CD1c-positive myeloid dendritic cell (primary cell): ENCODE data around the gene AATK.
"Not testable (repeated sequence)": the region's sequence is repeated elsewhere in the genome, so short reads cannot be mapped to it uniquely, and the experiment has no call there.

ENCODE experiments used
- DNase-seq: peaks from one replicate; pipeline ENCODE4 v3.0.0-alpha.2; 2016; ENCODE audit errors: extremely low spot score

Gene AATK

DNA sequence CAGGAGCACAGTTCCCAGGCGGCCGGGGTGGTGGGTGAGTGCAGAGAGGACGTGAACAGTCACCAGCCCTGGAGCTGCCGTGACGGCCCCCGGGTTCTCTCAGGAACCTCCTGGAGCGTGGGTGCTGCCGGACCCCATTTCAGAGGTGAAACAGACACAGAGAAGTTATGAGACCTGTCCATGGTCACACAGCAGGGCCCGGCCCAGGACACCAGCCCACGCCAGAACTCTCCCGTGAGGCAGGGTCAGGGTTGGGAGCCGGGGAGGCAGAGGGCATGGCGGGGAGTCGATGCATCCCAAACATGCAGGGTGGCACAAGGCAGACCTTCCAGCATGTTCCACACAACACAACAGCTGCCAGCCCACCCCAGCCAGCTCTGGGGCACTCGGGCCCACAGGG lies 4.5 kb downstream of the AATK start:
- no peak for DNase-seq

GRCh38 chr17:81160747-81161453 lies 5.1 kb downstream of the AATK start:
- DNase-seq = no peak

DNA sequence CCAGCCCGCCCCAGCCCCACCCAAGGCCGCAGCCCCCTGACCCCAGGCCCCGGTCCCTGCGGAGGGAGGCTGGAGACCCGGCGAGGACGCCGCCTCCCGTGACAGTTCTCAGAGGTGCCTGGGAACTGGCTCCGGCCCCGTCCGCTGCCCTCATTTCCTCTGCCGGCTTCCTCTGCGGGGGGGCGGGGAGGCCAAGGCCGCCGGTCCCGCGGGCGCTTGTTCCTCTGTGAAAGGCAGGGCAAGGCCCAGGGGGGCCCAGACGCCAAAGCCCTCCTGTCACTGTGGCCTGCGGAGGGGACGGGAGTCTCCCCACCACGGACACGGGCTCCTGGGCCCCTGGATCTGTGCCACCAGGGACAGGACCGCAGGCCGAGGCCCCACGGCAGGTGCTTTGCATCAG lies 5.7 kb downstream of the AATK start:
- peak; percentile 75 for DNase-seq

- no peak for DNase-seq
Measured at GRCh38 chr17:81159611-81160265, 6.3 kb downstream of the AATK start.

GRCh38 chr17:81158688-81159590 lies 7.1 kb downstream of the AATK start:
- DNase-seq = no peak

DNA sequence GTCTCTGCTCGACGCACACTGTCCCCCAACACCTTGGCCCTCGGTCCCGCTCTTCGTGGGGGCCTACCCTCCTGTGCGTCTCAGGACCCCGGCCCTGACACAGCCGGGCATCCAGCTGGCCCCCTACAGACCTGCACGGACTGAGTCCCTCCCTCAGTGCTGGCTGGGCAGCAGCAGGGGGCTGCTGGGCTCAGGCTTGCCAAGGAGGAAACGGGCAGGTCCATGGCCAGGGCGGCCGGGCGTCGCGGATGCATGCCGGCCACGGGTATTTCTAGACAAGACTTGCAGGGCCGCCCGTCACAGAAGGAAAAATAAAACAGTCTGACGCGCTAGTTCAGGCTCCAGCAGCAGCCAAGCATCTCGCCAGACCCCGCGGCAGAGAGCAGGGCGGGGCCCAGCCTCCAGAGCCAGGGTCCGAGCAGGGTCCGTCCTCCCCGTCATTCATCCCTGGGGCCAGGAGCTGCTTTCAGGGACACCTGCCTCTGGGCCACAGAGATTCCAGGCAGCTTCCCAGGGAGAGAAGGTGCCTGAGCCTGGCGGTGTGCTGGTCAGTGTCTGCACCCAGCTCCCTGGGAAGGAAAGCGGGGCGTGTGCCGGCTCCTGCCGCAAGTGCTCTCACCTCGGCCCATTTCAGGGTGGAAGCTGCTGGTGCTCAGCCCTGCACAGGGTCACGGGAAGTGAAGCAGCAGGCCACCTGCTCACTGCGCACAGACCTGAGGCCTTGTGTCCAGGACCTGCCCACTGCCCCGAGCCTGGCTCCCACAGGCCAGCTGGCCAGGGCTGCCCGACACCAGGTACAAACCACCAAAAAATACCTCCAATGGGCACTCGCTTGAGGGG lies 8.0 kb downstream of the AATK start:
- DNase-seq = no peak

DNA sequence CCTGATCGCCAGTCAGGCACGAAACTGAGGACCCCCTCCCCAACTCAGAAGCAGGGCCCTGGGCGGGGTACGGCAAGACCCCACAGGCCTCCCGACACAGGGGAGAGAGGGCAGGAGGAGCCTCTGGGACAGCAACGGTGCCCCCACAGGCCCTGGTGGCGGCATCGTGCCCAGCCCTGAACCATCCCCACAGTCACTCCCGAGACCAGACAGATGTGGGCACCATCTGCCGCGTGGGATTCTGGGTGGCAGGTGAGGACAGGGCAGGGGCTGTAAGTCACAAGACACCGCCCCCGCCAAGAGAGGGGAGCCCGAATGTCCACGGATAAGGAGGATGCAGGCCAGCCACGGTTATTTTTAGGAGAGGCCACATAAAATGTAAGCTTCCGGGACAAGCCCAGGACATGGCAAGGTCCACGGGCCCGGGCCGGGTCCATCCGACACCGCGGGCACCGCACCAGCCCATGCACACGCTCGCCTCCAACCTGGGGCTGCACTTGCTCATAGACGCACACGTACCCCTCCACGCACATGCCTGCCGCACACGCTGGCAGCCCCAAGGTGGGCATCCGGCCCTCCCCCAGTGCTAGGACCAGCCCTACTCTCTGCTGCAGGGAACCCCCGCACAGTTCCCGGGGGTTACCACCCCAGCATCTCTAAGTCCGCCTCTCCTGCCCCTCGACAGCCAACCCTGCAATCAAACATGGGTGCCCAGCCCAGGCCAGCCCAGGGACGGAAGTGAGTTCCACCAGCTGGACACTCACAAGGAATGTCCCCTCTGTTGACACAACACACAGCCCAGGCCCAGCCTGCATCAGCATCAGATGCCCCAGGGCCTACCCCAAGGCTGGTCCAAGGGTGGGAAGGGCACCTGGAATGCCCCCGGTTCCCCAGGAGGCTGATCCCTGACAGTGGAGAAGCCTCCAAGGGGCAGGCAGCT lies 8.9 kb downstream of the AATK start:
- no peak for DNase-seq

GRCh38 chr17:81154961-81155360 lies 11.1 kb downstream of the AATK start:
- DNase-seq = peak; percentile 91

- DNase-seq = not testable (repeated sequence)
Measured at GRCh38 chr17:81154016-81154415, 12.0 kb downstream of the AATK start.

- DNase-seq = peak; percentile 96
Measured at GRCh38 chr17:81153340-81153803, 12.6 kb downstream of the AATK start.

DNA sequence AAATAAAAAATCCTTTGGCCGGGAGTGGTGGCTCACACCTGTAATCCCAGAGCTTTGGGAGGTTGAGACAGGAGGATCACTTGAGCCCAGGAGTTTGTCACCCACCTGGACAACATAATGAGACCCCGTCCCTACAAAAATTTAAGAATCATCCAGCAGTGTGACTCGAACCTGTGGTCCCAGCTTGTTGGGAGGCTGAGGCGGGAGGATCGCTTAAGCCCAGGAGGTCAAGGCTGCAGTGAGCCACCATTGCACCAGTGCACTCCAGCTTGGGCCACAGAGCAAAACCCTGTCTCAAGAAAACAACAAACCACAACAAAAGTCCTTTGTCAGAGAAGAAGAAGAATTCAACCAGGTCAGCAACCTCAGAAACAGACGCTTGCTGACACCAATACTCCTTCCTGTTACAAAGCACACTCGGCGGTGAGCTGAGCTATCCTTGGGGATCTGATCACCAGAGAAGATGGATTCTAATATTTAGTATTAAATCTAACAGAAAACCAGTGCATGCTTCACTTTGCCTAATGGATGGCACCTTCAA lies 13.7 kb downstream of the AATK start:
- peak; percentile 47 for DNase-seq

DNA sequence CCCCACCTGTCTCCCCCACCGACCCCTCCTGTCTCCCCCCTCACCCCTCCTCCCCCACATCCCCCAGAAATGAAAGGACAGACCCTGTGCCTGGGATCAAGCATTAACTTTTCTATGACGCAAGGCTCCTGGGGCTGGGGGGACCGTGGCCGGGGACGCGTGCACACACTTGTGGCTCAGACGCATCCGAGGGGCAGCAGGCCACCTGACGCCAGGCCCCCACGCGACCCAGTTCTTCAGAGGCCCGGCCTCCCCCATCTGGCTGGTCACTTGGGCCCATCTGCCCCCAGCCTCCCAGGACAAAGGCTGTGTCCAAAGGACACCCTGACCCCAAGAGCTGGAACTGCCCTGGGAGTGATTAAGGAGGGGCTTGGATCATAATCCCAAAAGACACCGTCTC lies 14.7 kb downstream of the AATK start:
- no peak for DNase-seq

GRCh38 chr17:81150377-81151077 lies 15.5 kb downstream of the AATK start:
- peak; percentile 81 for DNase-seq

- peak; percentile 85 for DNase-seq
Measured at GRCh38 chr17:81148986-81149533, 17.0 kb downstream of the AATK start.

DNA sequence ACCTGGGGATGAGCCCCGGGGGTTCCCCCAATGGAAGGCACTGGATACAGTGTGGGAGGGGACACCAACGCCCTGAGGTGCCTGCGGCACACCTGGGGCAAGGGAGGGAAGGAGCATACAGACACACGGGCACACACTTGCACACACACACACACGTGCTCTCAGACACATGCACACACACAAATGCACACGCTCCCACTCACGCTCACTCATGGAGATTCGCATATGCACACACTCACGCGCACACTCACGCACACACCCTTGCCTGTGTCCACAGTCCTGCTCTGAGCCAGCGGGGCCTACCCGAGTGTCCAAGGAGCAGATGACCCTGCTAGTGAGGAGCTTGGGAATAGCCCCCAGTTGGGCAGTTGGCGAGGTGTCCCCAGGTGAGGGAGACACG lies 17.4 kb downstream of the AATK start:
- no peak for DNase-seq

GRCh38 chr17:81147701-81148100 lies 18.3 kb downstream of the AATK start:
- DNase-seq = no peak

GRCh38 chr17:81146208-81146607 lies 19.8 kb downstream of the AATK start:
- DNase-seq = not testable (repeated sequence)

GRCh38 chr17:81144423-81144781 lies 21.6 kb downstream of the AATK start:
- no peak for DNase-seq

GRCh38 chr17:81143717-81144422 lies 22.2 kb downstream of the AATK start:
- no peak for DNase-seq
